GM21423 (cell line): ENCODE data around the gene STK4.

ENCODE experiments used
- ATAC-seq: cut with Tn5 transposase; IDR thresholded peaks from one replicate; pipeline ENCODE4 v1.9.1; 2021; ENCODE audit warnings: mild to moderate bottlenecking, moderate library complexity; ENCODE audit not compliant: unreplicated experiment

The STK4 gene

DNA sequence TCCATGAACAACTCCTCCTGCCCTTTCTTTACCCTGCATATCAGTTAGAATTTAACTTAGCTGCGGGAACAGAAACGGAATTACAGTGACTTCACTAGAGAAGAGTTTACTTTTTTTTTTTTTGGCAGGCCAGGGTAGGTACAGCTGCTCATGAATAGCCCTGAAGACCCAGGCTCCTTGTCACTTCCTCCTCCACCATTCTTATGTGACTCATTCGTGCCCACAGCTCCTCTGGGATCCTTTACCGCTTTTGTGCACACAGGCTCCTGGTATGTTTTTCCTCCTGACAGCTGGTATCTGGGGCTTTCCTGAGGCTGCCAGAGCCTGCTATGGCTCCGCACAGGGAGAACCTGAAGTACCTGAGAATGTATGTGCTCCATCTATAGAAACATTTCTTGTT lies 138.5 kb downstream of the STK4 start:
- ATAC-seq: no peak

DNA sequence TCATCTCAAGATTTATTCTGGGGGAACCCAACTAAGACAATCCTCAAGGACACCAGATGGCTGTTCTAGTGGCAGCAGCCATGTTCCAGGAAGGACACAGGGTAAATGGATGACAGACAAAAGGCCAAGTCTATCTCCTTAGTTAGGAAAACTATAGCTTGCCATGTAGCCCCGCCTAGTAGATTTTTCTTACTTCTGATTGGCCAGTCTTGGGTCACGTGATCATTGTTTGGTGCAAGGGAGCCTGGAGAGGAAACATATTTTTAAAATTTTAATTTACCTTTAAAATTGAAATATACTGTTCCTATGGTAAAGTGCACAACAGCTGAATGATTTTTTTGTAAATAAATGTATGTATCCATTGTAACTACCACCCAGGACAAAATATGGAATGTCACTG lies 139.0 kb downstream of the STK4 start:
- no peak for ATAC-seq

DNA sequence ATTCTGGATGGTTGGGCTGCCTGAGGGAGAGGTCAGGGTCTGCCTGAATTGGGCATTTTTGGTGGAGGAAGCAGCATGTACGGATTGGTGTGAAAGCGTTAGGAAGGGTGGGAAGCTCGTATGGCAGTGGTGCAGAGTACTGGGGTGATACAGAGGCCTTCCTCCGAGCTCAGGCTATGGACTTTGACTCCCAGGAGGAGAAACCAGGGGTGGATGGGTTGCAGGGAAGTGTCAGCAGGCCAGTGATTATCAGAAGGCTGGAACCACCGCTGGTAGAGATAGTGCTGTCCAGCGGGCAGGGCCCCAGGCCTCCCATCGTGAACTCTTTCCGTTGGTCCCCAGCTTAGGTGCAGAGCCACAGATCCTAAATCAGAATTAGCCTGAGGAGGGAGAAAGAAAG lies 143.3 kb downstream of the STK4 start:
- ATAC-seq: no peak

- ATAC-seq: no peak
Observed at GRCh38 chr20:45110301-45110700, 144.0 kb downstream of the STK4 start.

DNA sequence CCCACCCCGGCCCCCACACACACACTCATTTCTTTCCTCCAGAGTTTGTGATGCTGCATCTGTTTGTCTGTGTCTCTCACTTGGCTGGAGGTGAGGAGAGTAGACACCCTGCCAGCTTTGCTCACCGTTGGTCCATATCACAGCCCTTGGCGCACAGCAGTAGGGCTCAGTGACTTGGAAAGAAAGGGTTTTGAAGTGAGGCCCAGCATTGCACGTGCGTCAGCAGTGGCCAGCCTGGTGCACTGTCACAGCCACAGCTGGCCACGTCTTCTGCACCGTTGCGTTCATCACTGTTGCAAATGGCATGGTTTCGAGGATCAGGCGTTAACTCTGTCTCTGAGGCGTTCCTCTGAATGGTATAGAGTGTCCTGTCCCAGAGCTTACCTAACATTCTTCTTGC lies 145.0 kb downstream of the STK4 start:
- ATAC-seq: no peak

- no peak for ATAC-seq
Observed at GRCh38 chr20:45111799-45112471, 145.6 kb downstream of the STK4 start.

GRCh38 chr20:45112754-45113153 lies 146.4 kb downstream of the STK4 start:
- no peak for ATAC-seq

DNA sequence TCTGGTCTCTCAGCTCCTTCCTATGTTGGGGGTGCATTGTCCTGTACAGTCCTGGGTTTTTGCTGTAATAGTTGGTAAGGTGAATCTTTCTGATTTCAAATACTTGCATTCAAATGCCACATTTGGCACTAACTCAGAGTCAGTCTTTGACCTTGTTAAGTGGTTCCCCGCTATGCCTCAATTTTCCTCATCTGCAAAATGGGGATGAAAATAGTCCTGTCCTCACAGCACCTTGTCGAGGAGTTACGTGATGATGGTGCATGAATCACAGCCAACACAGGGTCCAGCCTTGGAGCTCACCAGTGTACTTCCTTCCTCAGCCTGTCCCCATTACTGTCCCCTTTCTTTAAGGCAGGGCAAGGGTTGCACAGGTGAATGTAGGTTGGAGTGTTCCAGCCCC lies 147.6 kb downstream of the STK4 start:
- no peak for ATAC-seq

DNA sequence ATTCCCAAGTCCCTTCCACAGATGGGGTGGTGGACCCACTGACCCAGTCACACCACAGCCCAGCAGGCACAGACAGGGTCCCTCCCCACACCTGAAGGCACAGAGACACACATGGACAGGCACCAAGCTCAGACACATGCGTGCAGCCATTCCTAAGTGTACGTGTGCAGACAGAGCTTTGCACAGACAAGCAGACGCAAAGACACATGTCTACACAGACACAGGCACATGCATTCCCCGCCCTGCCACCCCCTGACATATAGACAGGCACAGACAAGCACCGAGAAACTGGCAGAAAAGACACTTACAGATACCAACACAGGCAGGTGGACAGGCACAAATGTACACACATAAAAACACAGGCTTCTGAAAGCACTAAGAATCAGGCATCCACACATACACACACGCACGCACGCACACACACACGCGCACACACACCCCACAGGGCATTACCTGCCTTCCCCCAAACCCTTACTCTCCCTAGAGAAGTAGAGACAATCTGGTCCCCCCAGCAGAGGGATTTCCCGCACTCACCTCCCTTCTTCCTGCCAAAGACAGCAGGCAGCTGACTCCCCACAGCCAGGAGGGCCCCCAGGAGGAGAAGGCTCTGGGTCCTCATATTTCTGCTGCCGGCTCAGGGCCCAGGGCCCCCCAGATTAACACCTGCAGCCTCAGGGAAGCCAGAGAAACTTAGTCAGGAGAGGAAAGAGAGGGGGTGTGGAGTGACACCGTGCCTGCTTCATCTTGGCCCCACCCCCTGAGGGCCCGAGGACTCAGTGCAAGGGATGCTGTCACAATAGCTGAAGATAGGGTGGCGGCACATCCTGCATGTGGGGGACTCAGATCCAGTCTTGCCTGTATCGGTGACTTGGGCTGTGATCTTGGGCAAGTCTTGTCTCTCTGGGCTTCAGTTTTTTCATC lies 148.4 kb downstream of the STK4 start, which contains the start of gene WFDC5:
WFDC5 (minus strand) TSS at position 710 of the 921 bp plus-strand sequence; CDS start at position 619, 91 bp downstream.
- ATAC-seq: no peak

DNA sequence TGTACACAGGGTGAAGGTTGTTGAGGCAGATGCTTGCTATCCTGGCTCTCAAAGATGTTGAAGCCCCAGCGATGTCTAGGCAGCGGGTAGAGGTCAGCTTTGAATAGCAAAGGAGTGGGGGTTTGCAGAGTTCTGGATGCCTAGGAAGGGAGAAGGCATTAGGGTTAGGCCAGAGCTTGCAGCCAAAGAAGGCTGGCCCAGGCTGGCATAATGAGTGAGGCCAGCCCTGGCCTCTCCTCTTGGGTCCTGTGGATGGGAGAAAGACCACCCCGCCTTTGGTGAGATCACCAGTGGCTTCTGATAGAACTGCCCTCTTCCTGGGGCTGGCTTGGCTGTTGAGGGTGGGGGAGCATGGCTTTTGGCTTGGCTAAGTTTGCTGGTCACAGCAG lies 149.1 kb downstream of the STK4 start:
- ATAC-seq: no peak

DNA sequence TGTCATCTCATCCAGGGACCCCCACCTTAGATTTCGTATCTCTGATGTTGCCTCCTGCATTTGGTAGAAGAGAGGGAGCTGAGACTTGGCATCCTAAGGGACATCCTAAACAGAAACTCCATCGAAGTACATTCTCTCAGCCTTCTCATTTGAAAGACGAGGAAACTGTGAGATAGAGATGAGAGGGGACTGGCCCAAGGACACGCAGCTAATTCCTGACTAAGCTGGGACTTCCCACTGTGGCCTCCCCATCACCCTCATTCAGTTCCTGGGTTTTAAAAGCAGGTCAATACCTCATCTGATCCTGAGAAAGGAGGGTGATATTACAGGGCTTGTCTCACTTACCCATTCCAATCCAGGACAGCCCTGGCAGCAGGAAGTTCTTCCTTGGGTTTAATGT lies 149.5 kb downstream of the STK4 start:
- ATAC-seq: no peak

- no peak for ATAC-seq
Observed at GRCh38 chr20:45117581-45117980, 151.3 kb downstream of the STK4 start.

GRCh38 chr20:45118028-45118427 lies 151.7 kb downstream of the STK4 start:
- ATAC-seq: no peak

DNA sequence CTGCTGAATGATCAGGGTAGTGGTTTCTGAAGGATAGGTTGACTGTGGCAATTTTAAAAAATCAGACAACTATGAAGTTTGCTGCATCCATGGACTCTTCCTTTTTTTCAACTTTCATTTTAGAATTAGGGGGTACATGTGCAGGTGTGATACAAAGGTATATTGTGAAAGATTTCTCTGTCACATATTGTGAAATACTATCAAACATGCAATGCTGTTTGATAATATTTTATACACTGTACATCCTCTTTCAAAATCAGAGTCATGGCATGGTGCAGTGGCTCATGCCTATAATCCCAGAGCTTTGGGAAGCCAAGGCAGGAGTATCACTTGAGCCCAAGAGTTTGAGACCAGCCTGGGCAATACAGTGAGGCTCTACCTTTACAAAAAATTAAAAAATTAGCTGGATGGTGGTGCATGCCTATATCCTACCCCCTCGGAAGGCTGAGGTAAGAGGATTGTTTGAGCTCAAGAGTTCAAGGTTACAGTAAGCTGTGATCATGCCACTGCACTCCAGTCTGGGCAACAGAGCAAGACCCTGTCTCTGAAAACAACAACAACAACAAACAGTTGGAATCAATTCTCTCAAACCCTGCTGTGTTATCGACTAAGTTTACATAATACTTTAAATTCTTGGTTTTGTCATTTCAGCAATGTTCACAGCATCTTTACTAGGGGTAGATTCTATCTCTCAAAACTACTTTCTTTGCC lies 153.4 kb downstream of the STK4 start:
- ATAC-seq: no peak

DNA sequence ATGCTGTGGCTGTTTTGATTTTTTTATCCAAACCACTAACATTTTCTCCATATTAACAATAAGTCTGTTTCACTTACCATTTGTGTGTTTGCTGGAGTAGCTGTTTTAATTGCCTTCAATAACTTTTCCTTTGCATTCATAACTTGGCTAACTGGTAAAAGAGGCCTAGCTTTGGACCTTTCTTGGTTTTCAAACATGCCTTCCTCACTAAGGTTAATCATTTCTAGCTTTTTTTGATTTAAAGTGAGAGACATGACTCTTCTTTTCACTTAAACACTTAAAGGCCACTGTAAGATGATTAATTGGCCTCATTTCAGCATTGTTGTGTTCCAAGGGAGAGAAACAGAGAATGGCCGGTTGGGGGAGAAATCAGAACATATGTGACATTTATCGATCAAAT lies 155.1 kb downstream of the STK4 start:
- no peak for ATAC-seq

GRCh38 chr20:45124365-45124764 lies 158.1 kb downstream of the STK4 start, which contains the start of gene WFDC12:
Gene WFDC12, minus strand, starts transcription at chr20:45124465. Its CDS starts 18 bp downstream, at chr20:45124447.
- ATAC-seq: no peak

- no peak for ATAC-seq
Observed at GRCh38 chr20:45128099-45128498, 161.8 kb downstream of the STK4 start.
